Prostate gland (tissue), 2 donors: ENCODE results near the gene NCAPG2.

Experiments
- CTCF ChIP-seq, 4 experiments: fragments of 200-600 bp in 2 of 4; fragments of 450-650 bp in 2 of 4; sonication (generic) in 2 of 4; IDR thresholded peaks; 1 replicate in 3 of 4; 2 replicates in 1 of 4; pipeline ENCODE4 v1.5.1; 2016 to 2019; ENCODE audit warnings: antibody characterized with exemption in 4 of 4, mild to moderate bottlenecking in 2 of 4, moderate library complexity in 2 of 4
- POLR2AphosphoS5 ChIP-seq: sonication (generic); formaldehyde crosslinking; IDR thresholded peaks from one replicate; pipeline ENCODE4 v1.6.1; 2017; ENCODE audit warnings: antibody characterized with exemption

DNA sequence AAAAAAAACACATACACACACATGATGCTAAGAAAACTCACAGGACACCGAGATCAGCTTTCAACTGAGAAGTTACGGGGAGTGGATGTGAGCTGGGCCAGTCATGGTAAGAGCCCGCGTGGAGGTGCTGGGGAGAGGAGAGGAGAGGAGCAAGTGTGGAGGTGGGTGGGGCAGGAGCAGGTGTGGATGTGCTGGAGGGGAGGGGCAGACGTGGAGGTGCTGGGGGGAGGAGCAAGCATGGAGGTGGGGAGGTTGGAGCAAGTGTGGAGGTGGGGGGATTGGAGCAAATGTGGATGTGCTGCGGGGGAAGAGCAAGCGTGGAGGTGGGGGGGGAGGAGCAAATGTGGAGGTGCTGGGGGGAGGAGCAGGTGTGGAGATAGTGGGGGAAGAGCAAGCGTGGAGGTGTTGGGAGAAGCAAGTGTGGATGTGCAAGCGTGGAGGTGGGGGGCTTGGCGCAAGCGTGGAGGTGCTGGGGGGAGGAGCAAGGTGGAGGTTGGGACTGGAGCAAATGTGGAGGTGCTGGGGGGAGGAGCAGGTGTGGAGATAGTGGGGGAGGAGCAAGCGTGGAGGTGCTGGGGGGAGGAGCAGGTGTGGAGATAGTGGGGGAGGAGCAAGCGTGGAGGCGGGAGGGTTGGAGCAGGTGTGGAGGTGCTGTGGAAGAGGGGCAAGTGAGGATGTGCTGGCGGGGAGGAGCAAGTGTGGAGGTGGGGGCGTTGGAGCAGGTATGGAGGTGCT is 24.5 kb upstream of the NCAPG2 start:
- TF ChIP-seq CTCF (IDR thresholded peaks at IDR 0.05) = no peak
- no peak for TF ChIP-seq POLR2AphosphoS5
